OCI-LY1 (cell line): ENCODE results near the gene KLRD1.

Experiments
- H2AFZ ChIP-seq: fragments of 200-600 bp; sonication (generic), shearing (Covaris generic); 2 replicates; pipeline ENCODE4 v1.6.0; 2014; ENCODE audit warnings: antibody characterized with exemption, mild to moderate bottlenecking, low read length
- H3F3A ChIP-seq: fragments of 200-600 bp; sonication (generic), shearing (Covaris generic); 2 replicates; pipeline ENCODE4 v1.6.0; 2014; ENCODE audit warnings: mild to moderate bottlenecking, antibody characterized with exemption, low read length, moderate library complexity; ENCODE audit not compliant: insufficient read depth
- H3K27ac ChIP-seq: fragments of 200-600 bp; sonication (generic); 2 replicates; pipeline ENCODE4 v1.5.1; 2014; ENCODE audit warnings: low read length, mixed run types, mild to moderate bottlenecking, low read depth; ENCODE audit not compliant: poor library complexity, severe bottlenecking
- H3K27me3 ChIP-seq: fragments of 200-600 bp; sonication (generic); 2 replicates; pipeline ENCODE4 v1.6.0; 2014; ENCODE audit warnings: antibody characterized with exemption, mild to moderate bottlenecking, low read length, moderate library complexity; ENCODE audit not compliant: insufficient read depth
- H3K36me3 ChIP-seq: fragments of 200-600 bp; sonication (generic); 2 replicates; pipeline ENCODE4 v1.6.1; 2014; ENCODE audit warnings: mild to moderate bottlenecking, antibody characterized with exemption, low read length, moderate library complexity, mixed read lengths; ENCODE audit not compliant: insufficient read depth
- H3K4me1 ChIP-seq: fragments of 200-600 bp; sonication (generic); 2 replicates; pipeline ENCODE4 v1.5.1; 2014; ENCODE audit warnings: mild to moderate bottlenecking, low read length, moderate library complexity; ENCODE audit not compliant: insufficient read depth, severe bottlenecking
- H3K4me2 ChIP-seq: fragments of 200-600 bp; sonication (generic), shearing (Covaris generic); 2 replicates; pipeline ENCODE4 v1.6.1; 2014; ENCODE audit warnings: low read length
- H3K4me3 ChIP-seq: fragments of 200-600 bp; sonication (generic); 2 replicates; pipeline ENCODE4 v1.5.1; 2014; ENCODE audit warnings: low read length, low read depth, mild to moderate bottlenecking, mixed read lengths; ENCODE audit not compliant: poor library complexity, severe bottlenecking
- H3K79me2 ChIP-seq: fragments of 200-600 bp; shearing (Covaris generic); 2 replicates; pipeline ENCODE4 v1.6.1; 2016; ENCODE audit warnings: mixed run types, low read length, mixed read lengths; ENCODE audit not compliant: insufficient read depth
- H3K9ac ChIP-seq: fragments of 200-600 bp; sonication (generic), shearing (Covaris generic); 2 replicates; pipeline ENCODE4 v1.6.1; 2014; ENCODE audit warnings: mild to moderate bottlenecking, low read length, mixed read lengths
- H3K9me2 ChIP-seq: fragments of 200-600 bp; sonication (generic), shearing (Covaris generic); 2 replicates; pipeline ENCODE4 v1.6.1; 2014; ENCODE audit warnings: low read depth, mild to moderate bottlenecking, low read length, mixed read lengths
- H3K9me3 ChIP-seq: fragments of 200-600 bp; shearing (Covaris generic); 2 replicates; pipeline ENCODE4 v1.6.1; 2014; ENCODE audit warnings: low read length, mixed read lengths
- H4K20me1 ChIP-seq: fragments of 200-600 bp; sonication (generic), shearing (Covaris generic); 2 replicates; pipeline ENCODE4 v1.6.0; 2016; ENCODE audit warnings: mild to moderate bottlenecking, low read length; ENCODE audit not compliant: insufficient read depth
- CTCF ChIP-seq: fragments of 200-600 bp; sonication (generic), shearing (Covaris generic); IDR thresholded peaks from 2 replicates; pipeline ENCODE4 v1.5.1; 2017; ENCODE audit warnings: mild to moderate bottlenecking, antibody characterized with exemption, low read length, moderate library complexity, mixed read lengths
- EZH2 ChIP-seq: fragments of 200-600 bp; sonication (generic), shearing (Covaris generic); IDR thresholded peaks from 2 replicates; pipeline ENCODE4 v1.8.0; 2017; ENCODE audit warnings: borderline replicate concordance, mixed run types, mild to moderate bottlenecking, antibody characterized with exemption, low read length, moderate library complexity, mixed read lengths

KLRD1 gene

GRCh38 chr12:10307630-10308029, at the start of gene KLRD1:
Gene KLRD1, plus strand, starts transcription at chr12:10307870. Its CDS starts 208 bp downstream, at chr12:10308078.
- Histone ChIP-seq H3K9ac (peak within 1 kb of the TSS; percentile 35; the same call in 1 of the 2 replicates), H3K4me2 (peak within 1 kb of the TSS; percentile 39), H4K20me1 (no peaks in the 10 kb centered on the region), H3K27ac (peak within 1 kb of the TSS; percentile 61), H3K9me3 (peaks cover 6% of the 10 kb centered on the region; the same call in 1 of the 2 replicates), H3K9me2 (no peaks in the 10 kb centered on the region), H3K36me3 (no peaks in the 10 kb centered on the region), H3K79me2 (no peaks in the 10 kb centered on the region), H3K27me3 (no peaks in the 10 kb centered on the region), H3K4me1 (peaks cover 53% of the 10 kb centered on the region), H2AFZ (peak within 1 kb of the TSS; percentile 98; the same call in 1 of the 2 replicates), H3F3A (no peaks in the 10 kb centered on the region), H3K4me3 (no peak within 1 kb of the TSS)
- no peak for TF ChIP-seq EZH2
- no peak for TF ChIP-seq CTCF

GRCh38 chr12:10260927-10261326, 46.7 kb upstream of the KLRD1 start:
- Histone ChIP-seq H3K27me3 (no peaks in the 10 kb centered on the region), H3K9me2 (no peaks in the 10 kb centered on the region), H3K4me3 (no peak overlapping the region), H2AFZ (no peak overlapping the region), H3K36me3 (no peaks in the 10 kb centered on the region), H3K4me1 (no peaks in the 10 kb centered on the region), H4K20me1 (no peaks in the 10 kb centered on the region), H3K79me2 (no peaks in the 10 kb centered on the region), H3K9ac (no peak overlapping the region), H3K27ac (no peak overlapping the region), H3F3A (no peaks in the 10 kb centered on the region), H3K4me2 (no peak overlapping the region), H3K9me3 (0 out of 2 replicates have a peak, but pooled peaks cover 2% of the 10 kb centered on the region)
- no peak for TF ChIP-seq EZH2
- no peak for TF ChIP-seq CTCF

- Histone ChIP-seq H3K4me1 (peaks cover 18% of the 10 kb centered on the region), H3K79me2 (no peaks in the 10 kb centered on the region), H3K9me2 (no peaks in the 10 kb centered on the region), H3K36me3 (no peaks in the 10 kb centered on the region), H2AFZ (0 out of 2 replicates have a peak overlapping the region, but pooled peaks have one; percentile 1), H3K27me3 (no peaks in the 10 kb centered on the region), H3K27ac (peak overlapping the region; percentile 49), H3K9me3 (peaks cover 5% of the 10 kb centered on the region; the same call in 1 of the 2 replicates), H3F3A (peaks cover 3% of the 10 kb centered on the region; the same call in 1 of the 2 replicates), H3K4me3 (no peak overlapping the region), H3K4me2 (peak overlapping the region; percentile 8; the same call in 1 of the 2 replicates), H4K20me1 (no peaks in the 10 kb centered on the region), H3K9ac (no peak overlapping the region; the same call in 1 of the 2 replicates)
- TF ChIP-seq CTCF (no peak; the same call in 1 of the 2 replicates), EZH2 (no peak)
Measured at GRCh38 chr12:10268037-10268436, 39.6 kb upstream of the KLRD1 start.
